Right atrium auricular region (tissue), 2 donors: ENCODE data around the gene CSMD2. TPM values are rescaled to one million over a fixed set of nuclear protein-coding genes. Genes with fewer than 3 reads are reported as not detected.

Experiments
- DNase-seq: peaks from one replicate; pipeline ENCODE4 v3.0.0-alpha.2; 2019; ENCODE audit warnings: low spot score
- H3K27ac ChIP-seq, 2 donors: fragments of 200-600 bp; sonication (generic); 1 replicate in 1 of 2; 2 replicates in 1 of 2; pipeline ENCODE4 v1.5.1; 2016 to 2019
- H3K27me3 ChIP-seq, 2 donors: fragments of 200-600 bp; sonication (generic); one replicate each; pipeline versions ENCODE4 v1.5.1 to v1.6.0; 2017 to 2019
- H3K36me3 ChIP-seq: fragments of 200-600 bp; sonication (generic); one replicate; pipeline ENCODE4 v1.5.1; 2016
- H3K4me1 ChIP-seq, 2 donors: fragments of 200-600 bp; sonication (generic); one replicate each; pipeline versions ENCODE4 v1.5.1 to v1.6.0; 2017 to 2019
- H3K4me3 ChIP-seq, 2 donors: fragments of 200-600 bp; sonication (generic); 1 replicate in 1 of 2; 2 replicates in 1 of 2; pipeline ENCODE4 v1.5.1; 2017 to 2019; ENCODE audit warnings: mild to moderate bottlenecking in 1 of 2, moderate library complexity in 1 of 2
- H3K9me3 ChIP-seq, 2 donors: fragments of 200-600 bp; sonication (generic); one replicate each; pipeline ENCODE4 v1.5.1; 2019
- total RNA-seq, 2 donors: library from RNA; depleted of rRNA; stranded (reverse); fragments of >200 nt; gene quantifications; one replicate each; pipeline ENCODE4 v1.1.0, GENCODE V29; 2016
- TF ChIP-seq, protein P1 (sequence below), 2 donors: fragments of 200-600 bp; sonication (generic); IDR thresholded peaks; one replicate each; pipeline ENCODE4 v1.5.1; 2019; ENCODE audit warnings: antibody characterized with exemption in 2 of 2

The CSMD2 gene
- total RNA-seq, 2 donors from 2014 or later: 0.39 to 0.44 TPM

DNA sequence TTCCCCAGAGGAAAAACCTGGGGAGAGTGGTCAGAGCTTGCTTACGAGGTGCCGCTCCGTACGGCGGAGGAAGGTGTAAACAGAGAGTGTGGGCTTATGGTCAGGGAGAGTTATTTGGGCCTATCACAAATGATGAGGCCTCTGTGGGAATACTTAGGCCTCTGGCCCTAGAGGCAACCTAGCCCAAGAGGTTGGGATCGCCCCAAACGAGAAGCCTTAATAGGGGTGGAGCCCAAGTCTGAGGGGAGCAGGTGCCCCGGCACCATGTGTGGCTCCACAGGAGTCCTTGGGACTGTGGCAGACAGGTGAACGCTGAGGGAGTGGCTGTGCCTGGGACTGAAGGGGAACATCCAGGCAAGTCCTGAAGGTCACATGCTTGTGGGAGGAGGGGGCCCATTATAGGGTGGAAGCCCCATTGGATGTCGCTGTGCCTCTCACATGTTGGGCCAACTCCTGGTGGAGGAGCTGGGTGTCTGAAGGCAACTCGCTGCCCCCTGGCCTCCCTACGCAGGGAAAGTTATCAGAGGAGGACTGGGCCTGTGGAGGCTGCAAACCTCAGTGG, 557.5 kb downstream of the CSMD2 start:
- Histone ChIP-seq H3K27me3 (no peaks in the 10 kb centered on the region), H3K9me3 (no peaks in the 10 kb centered on the region), H3K27ac (no peak overlapping the region), H3K4me3 (no peak overlapping the region), H3K36me3 (no peaks in the 10 kb centered on the region), H3K4me1 (no peaks in the 10 kb centered on the region)
- DNase-seq: no peak
- TF ChIP-seq, protein P1, sequence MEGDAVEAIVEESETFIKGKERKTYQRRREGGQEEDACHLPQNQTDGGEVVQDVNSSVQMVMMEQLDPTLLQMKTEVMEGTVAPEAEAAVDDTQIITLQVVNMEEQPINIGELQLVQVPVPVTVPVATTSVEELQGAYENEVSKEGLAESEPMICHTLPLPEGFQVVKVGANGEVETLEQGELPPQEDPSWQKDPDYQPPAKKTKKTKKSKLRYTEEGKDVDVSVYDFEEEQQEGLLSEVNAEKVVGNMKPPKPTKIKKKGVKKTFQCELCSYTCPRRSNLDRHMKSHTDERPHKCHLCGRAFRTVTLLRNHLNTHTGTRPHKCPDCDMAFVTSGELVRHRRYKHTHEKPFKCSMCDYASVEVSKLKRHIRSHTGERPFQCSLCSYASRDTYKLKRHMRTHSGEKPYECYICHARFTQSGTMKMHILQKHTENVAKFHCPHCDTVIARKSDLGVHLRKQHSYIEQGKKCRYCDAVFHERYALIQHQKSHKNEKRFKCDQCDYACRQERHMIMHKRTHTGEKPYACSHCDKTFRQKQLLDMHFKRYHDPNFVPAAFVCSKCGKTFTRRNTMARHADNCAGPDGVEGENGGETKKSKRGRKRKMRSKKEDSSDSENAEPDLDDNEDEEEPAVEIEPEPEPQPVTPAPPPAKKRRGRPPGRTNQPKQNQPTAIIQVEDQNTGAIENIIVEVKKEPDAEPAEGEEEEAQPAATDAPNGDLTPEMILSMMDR (IDR thresholded peaks at IDR 0.05): no peak

DNA sequence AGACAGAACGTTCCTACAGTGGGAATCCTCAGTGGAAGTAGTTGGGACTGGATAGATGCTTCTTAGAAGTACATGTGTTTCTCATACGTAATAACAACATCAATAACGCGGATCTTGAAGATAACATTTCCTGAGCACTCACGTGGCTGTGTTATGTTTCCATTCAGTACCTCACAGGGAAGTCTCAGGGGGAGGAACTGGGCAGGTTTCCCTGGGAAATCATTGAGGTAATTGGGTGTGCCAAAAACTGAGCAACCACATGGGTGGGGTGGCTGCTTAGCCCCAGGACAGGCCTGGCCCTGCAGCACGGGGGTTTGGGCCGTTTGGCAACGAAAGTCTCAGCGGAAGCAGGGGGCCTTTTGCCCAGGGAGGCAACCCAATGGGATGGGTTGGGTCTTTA, 558.8 kb downstream of the CSMD2 start:
- Histone ChIP-seq H3K4me1 (no peaks in the 10 kb centered on the region), H3K4me3 (no peak overlapping the region), H3K27me3 (no peaks in the 10 kb centered on the region), H3K36me3 (no peaks in the 10 kb centered on the region), H3K9me3 (no peaks in the 10 kb centered on the region), H3K27ac (peak overlapping the region; percentile 23 to 35)
- TF ChIP-seq, protein P1 (IDR thresholded peaks at IDR 0.05): no peak
- DNase-seq: peak; percentile 64

DNA sequence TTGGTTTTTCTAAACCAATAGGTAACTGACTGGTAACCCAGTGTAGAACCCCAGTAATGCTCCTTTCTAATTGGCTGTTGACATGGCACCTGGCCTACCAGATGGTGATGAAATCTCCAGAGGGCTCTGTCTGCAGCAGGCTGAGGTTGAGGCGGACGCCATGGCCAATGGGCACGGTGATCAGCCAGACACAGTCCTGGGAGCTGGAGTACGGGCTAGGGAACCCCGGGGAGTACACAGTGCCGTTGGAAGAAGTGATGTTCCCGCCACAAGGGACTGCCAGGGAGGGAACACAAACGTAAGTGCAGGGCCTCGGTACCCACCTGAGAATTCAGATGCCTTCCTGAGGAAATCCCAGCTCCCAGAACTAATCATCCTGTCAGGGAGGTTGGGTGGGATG, 562.8 kb downstream of the CSMD2 start:
- TF ChIP-seq, protein P1 (IDR thresholded peaks at IDR 0.05): no peak
- H3K27ac ChIP-seq: no peak overlapping the region
- H3K27me3 ChIP-seq: no peaks in the 10 kb centered on the region

DNA sequence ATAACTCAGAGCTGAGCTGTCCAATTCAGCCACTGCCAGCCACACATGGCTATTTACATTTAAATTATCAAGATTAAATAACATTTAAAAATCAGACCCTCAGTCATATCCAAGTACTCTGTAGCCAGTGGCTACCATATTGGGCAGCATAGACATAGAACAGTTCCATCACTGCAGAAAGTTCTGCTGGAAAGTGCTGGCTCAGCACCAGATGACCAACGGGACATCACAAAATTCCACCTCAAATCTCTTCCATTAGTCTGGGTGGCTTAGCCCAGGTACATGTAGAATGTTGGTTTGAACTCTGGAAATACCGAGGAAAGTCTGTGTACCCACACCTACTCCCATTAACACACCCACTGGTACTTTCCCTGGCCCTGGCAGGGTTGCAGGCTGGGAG, 563.3 kb downstream of the CSMD2 start:
- DNase-seq: no peak
- Histone ChIP-seq H3K27me3 (no peaks in the 10 kb centered on the region), H3K9me3 (no peaks in the 10 kb centered on the region), H3K4me1 (no peaks in the 10 kb centered on the region), H3K27ac (no peak overlapping the region), H3K36me3 (no peaks in the 10 kb centered on the region), H3K4me3 (no peak overlapping the region)
- TF ChIP-seq, protein P1 (IDR thresholded peaks at IDR 0.05): no peak

More for the DNA sequence above, 562.8 kb downstream of the CSMD2 start:
- Histone ChIP-seq H3K36me3 (no peaks in the 10 kb centered on the region), H3K4me3 (no peak overlapping the region), H3K9me3 (no peaks in the 10 kb centered on the region), H3K4me1 (no peaks in the 10 kb centered on the region)
- DNase-seq: no peak

DNA sequence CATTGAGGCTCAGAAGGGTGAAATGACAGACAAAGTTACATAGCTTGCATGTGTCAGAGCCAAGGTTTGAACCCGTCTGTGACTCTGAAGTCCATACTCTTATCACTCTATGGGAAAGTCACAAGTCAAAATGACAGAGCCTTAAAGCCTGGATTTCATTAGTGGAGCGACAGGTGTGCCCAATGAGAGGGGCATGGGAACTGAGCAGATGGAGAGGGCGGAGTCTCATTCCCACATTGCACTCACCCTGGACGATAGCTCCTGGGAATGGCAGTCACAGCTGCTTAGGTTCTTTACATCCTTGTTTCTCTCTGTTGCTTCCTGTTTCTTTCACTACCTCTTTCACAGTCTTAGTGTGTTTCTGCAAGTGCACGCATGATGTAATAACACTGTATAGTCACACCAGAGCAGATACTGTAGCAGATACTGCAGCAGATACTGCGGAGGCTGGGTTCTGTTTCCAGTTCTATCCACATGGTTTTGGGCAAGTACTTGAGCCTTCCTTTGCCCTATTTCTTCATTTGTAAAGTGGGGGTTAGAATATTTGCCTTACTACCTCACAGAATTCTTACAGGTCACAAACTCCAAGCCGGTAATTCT, 565.4 kb downstream of the CSMD2 start:
- no peak overlapping the region for H3K4me3 ChIP-seq
- H3K36me3 ChIP-seq: no peaks in the 10 kb centered on the region
- H3K27ac ChIP-seq: no peak overlapping the region
- H3K4me1 ChIP-seq: no peaks in the 10 kb centered on the region
- no peak for DNase-seq
- TF ChIP-seq, protein P1 (IDR thresholded peaks at IDR 0.05): no peak
- H3K27me3 ChIP-seq: no peaks in the 10 kb centered on the region
- H3K9me3 ChIP-seq: no peaks in the 10 kb centered on the region

DNA sequence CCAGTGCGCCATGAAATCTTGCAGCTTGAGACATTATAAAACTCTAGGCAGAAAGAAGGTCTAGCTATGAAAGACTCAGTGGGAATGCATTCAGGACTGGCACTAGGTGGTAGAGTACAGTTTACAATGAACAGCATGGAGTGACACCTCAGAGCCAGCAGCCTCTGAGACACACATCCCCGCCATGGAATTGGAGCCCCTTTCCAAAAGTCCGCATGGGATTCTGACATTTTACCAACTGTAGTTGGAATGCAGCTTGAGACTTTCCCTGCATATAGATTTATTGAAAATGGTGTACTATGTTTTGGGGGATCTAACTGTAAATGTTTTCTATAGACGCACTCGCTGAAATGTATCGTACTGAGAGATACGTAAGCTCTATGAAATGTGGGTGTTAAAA, 576.3 kb downstream of the CSMD2 start:
- no peaks in the 10 kb centered on the region for H3K4me1 ChIP-seq

More for the DNA sequence above, 576.3 kb downstream of the CSMD2 start:
- H3K27ac ChIP-seq: no peak overlapping the region
- H3K4me3 ChIP-seq: no peak overlapping the region
- TF ChIP-seq, protein P1 (IDR thresholded peaks at IDR 0.05): no peak
- DNase-seq: no peak
- no peaks in the 10 kb centered on the region for H3K27me3 ChIP-seq
- no peaks in the 10 kb centered on the region for H3K36me3 ChIP-seq
- H3K9me3 ChIP-seq: no peaks in the 10 kb centered on the region
